Sigmoid colon (tissue), 4 donors: Measurements from ENCODE around the gene PITX1.

Source experiments
- EP300 ChIP-seq, 4 donors: sonication (generic); formaldehyde crosslinking; IDR thresholded peaks; one replicate each; pipeline ENCODE4 v1.6.1; 2017; ENCODE audit warnings: antibody characterized with exemption in 4 of 4
- TF ChIP-seq, protein P1 (sequence below), 4 experiments: fragments of 450-650 bp in 3 of 4; fragments of 200-600 bp in 1 of 4; IDR thresholded peaks; one replicate each; pipeline ENCODE4 v1.5.1; 2016 to 2019; ENCODE audit warnings: antibody characterized with exemption in 4 of 4, mild to moderate bottlenecking in 3 of 4, moderate library complexity in 2 of 4

- no peak for TF ChIP-seq EP300 (IDR thresholded peaks at IDR 0.05)
- TF ChIP-seq, protein P1, sequence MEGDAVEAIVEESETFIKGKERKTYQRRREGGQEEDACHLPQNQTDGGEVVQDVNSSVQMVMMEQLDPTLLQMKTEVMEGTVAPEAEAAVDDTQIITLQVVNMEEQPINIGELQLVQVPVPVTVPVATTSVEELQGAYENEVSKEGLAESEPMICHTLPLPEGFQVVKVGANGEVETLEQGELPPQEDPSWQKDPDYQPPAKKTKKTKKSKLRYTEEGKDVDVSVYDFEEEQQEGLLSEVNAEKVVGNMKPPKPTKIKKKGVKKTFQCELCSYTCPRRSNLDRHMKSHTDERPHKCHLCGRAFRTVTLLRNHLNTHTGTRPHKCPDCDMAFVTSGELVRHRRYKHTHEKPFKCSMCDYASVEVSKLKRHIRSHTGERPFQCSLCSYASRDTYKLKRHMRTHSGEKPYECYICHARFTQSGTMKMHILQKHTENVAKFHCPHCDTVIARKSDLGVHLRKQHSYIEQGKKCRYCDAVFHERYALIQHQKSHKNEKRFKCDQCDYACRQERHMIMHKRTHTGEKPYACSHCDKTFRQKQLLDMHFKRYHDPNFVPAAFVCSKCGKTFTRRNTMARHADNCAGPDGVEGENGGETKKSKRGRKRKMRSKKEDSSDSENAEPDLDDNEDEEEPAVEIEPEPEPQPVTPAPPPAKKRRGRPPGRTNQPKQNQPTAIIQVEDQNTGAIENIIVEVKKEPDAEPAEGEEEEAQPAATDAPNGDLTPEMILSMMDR (IDR thresholded peaks at IDR 0.05): no peak
These were observed 6.1 kb downstream of the PITX1 start for GRCh38 chr5:135027697-135028615.
